ENCODE measurements around the gene ARID3C.

DNA sequence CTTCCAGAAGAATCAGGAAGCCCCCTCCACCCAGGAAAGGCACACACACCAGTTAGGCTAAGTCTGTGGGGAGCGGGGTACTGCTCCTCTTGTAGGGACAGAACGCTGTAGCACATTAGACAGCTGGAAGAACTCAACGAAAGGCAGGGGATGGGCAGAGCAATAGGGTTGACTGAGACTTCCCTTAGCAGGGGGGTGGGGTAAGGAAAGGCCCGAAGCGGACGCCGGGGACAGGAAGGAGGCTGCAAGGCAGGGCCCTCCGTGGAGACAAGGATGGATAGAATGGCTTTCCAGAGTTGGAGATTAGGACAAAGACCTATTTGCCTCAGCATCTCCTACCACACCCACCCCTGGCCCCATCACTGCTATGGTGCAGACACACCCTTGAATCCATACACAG is 53.6 kb downstream of the ARID3C start:
- TF ChIP-seq POLR2A (IDR thresholded peaks at IDR 0.05; ENCODE audit: low read length) (no peak), GATA1 (IDR thresholded peaks at IDR 0.05; ENCODE audit: low read depth, low read length) (no peak)
